Keratinocyte (primary cell): Measurements from ENCODE around the gene PFKP. TPM values are rescaled to one million over a fixed set of nuclear protein-coding genes. Genes with fewer than 3 reads are reported as not detected.

Experiments
- DNase-seq: peaks from one replicate; pipeline ENCODE4 v3.0.0-alpha.2; 2011; ENCODE audit warnings: low read depth, missing footprints, low spot score
- FAIRE-seq: peaks from 2 replicates; lab custom pipeline; 2011; peaks lifted over from hg19 to GRCh38; lab: Jason Lieb, UNC
- H2AFZ ChIP-seq: 2 replicates; pipeline ENCODE4 v1.6.0; 2012; ENCODE audit warnings: low read length, control low read depth, inconsistent platforms; ENCODE audit not compliant: control insufficient read depth
- H3K27ac ChIP-seq: 2 replicates; pipeline ENCODE4 v1.5.1; 2011; ENCODE audit warnings: low read length; ENCODE audit not compliant: control insufficient read depth, insufficient read depth
- H3K27me3 ChIP-seq: 3 replicates; pipeline ENCODE4 v1.6.0; 2011; ENCODE audit warnings: low read length; ENCODE audit not compliant: control insufficient read depth, insufficient read depth; ENCODE audit errors: extremely low read depth
- H3K36me3 ChIP-seq, 2 experiments: 2 replicates in 1 of 2; 3 replicates in 1 of 2; pipeline ENCODE4 v1.5.1; 2011; ENCODE audit warnings: low read length in 2 of 2, mild to moderate bottlenecking in 1 of 2; ENCODE audit not compliant: control insufficient read depth in 2 of 2, insufficient read depth in 2 of 2; ENCODE audit errors: extremely low read depth in 1 of 2
- H3K4me1 ChIP-seq: 3 replicates; pipeline ENCODE4 v1.5.1; 2011; ENCODE audit warnings: low read length; ENCODE audit not compliant: control insufficient read depth, insufficient read depth; ENCODE audit errors: extremely low read depth
- H3K4me2 ChIP-seq: 3 replicates; pipeline ENCODE4 v1.6.0; 2011; ENCODE audit warnings: low read depth, low read length; ENCODE audit not compliant: control insufficient read depth, insufficient read depth; ENCODE audit errors: extremely low read depth
- H3K4me3 ChIP-seq, 3 experiments: fragments of 200-600 bp in 1 of 3; sonication (generic) in 1 of 3; 2 replicates in 2 of 3; 3 replicates in 1 of 3; pipeline ENCODE4 v1.5.1; 2011 to 2016; ENCODE audit warnings: low read length in 3 of 3, mild to moderate bottlenecking in 3 of 3, control low read depth in 2 of 3, inconsistent platforms in 1 of 3, low read depth in 1 of 3, mixed read lengths in 1 of 3, mixed run types in 1 of 3, moderate library complexity in 1 of 3; ENCODE audit not compliant: control insufficient read depth in 2 of 3, insufficient read depth in 2 of 3; ENCODE audit errors: extremely low read depth in 1 of 3
- H3K79me2 ChIP-seq: 2 replicates; pipeline ENCODE4 v1.6.0; 2012; ENCODE audit warnings: low read length; ENCODE audit not compliant: control insufficient read depth, insufficient read depth
- H3K9ac ChIP-seq: 3 replicates; pipeline ENCODE4 v1.6.0; 2011; ENCODE audit warnings: low read length; ENCODE audit not compliant: control insufficient read depth, insufficient read depth; ENCODE audit errors: extremely low read depth
- H3K9me1 ChIP-seq: 3 replicates; pipeline ENCODE4 v1.6.0; 2011; ENCODE audit warnings: low read length; ENCODE audit not compliant: control insufficient read depth, insufficient read depth; ENCODE audit errors: extremely low read depth
- H3K9me3 ChIP-seq: 2 replicates; pipeline ENCODE4 v1.5.1; 2012; ENCODE audit warnings: low read depth, low read length; ENCODE audit not compliant: control insufficient read depth
- H4K20me1 ChIP-seq: 3 replicates; pipeline ENCODE4 v1.6.0; 2011; ENCODE audit warnings: low read length; ENCODE audit not compliant: control insufficient read depth, insufficient read depth; ENCODE audit errors: extremely low read depth
- CTCF ChIP-seq, 3 experiments: IDR thresholded peaks in 1 of 3; conservative IDR thresholded peaks in 1 of 3; optimal IDR thresholded peaks in 1 of 3; 2 replicates in 2 of 3; 3 replicates in 1 of 3; pipeline versions ENCODE3 to v1.5.1; 2011; ENCODE audit warnings: low read length in 3 of 3, mild to moderate bottlenecking in 3 of 3, moderate library complexity in 2 of 3, control low read depth in 1 of 3, inconsistent platforms in 1 of 3; ENCODE audit not compliant: insufficient read depth in 2 of 3; ENCODE audit errors: extremely low read depth in 1 of 3
- EZH2 ChIP-seq: IDR thresholded peaks from one replicate; pipeline ENCODE4 v1.6.1; 2012; ENCODE audit warnings: inconsistent platforms, mild to moderate bottlenecking, low read length, moderate library complexity
- dilution Hi-C: fragments of 300-500 bp; cut with MboI; formaldehyde crosslinking; loops from one replicate; pipeline ENCODE4 v1.7.0; 2020; ENCODE audit warnings: low sequenced_read_pairs; ENCODE audit not compliant: extremely low pct_ligation_motif_present
- polyA plus RNA-seq, 5 experiments: library from polyadenylated mRNA; depleted of rRNA in 3 of 5; stranded (reverse) in 3 of 5; stranded (forward) in 1 of 5; unstranded in 1 of 5; fragments of >200 nt; gene quantifications; 1 replicate in 1 of 5; 2 replicates in 3 of 5; 3 replicates in 1 of 5; pipeline versions ENCODE4 v1.2.1 to v1.2.3, GENCODE V29; 2011 to 2012; ENCODE audit warnings: missing spikeins in 2 of 5, low read depth in 1 of 5, low replicate concordance in 1 of 5

Gene PFKP
- polyA plus RNA-seq, 1 donor (not counting 4 experiments of a cell fraction or from before 2014, with no cell fraction given), result 117 TPM

DNA sequence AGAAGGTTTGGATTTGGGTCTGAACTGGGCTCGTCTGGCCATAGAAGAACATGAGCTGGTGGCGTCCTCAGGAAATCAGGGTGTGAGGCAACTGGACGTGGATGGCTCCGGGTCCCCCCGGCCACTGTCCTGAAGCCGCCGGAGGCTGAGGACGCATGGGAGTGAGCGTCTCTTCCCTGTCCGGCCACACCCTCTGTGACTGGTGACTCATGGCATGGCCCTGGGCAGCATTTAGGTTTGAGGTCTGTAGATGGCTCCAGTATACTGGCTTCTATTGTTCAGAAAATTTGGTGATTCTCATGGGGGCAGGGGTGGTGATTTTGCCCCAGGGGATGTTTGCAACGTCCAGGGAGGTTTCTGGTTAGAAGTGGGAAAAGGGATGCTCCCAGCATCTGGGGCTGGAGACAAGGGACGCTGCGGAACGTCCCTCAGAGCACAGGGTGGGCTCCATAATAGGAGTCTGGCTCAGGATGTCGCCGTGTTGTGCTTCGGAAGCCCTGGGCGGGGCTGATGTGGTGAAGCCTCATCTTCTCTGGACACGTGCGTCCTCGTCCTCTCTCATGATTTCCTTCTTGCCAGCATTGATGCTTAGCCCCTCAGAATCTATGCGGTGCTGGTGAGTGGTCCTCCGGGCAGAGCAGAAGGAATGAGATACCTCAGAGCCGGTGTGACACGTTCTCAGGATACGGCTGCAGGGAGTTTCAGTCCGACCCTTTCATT is 55.3 kb downstream of the PFKP start:
- Histone ChIP-seq H3K4me3 (no peak overlapping the region), H3K27ac (no peak overlapping the region), H3K9me1 (peaks cover 3% of the 10 kb centered on the region), H3K4me2 (no peak overlapping the region), H4K20me1 (no peaks in the 10 kb centered on the region), H3K9me3 (no peaks in the 10 kb centered on the region), H3K4me1 (peaks cover 13% of the 10 kb centered on the region), H3K27me3 (no peaks in the 10 kb centered on the region), H2AFZ (no peak overlapping the region), H3K9ac (no peak overlapping the region), H3K79me2 (peaks cover 3% of the 10 kb centered on the region), H3K36me3 (peaks cover 35 to 36% of the 10 kb centered on the region in 2 experiments)
- DNase-seq (no peak), FAIRE-seq (no peak)
- dilution Hi-C loops, result no loop called here
- no peak for TF ChIP-seq EZH2
- TF ChIP-seq CTCF (optimal IDR thresholded peaks at IDR 0.05 in 1 of 3, IDR thresholded peaks at IDR 0.05 in 1 of 3, conservative IDR thresholded peaks at IDR 0.05 in 1 of 3; ENCODE audit: extremely low read depth in 1 of 3, insufficient read depth in 2 of 3, low read length in 3 of 3), result no peak

- TF ChIP-seq CTCF (optimal IDR thresholded peaks at IDR 0.05 in 1 of 3, IDR thresholded peaks at IDR 0.05 in 1 of 3, conservative IDR thresholded peaks at IDR 0.05 in 1 of 3; ENCODE audit: extremely low read depth in 1 of 3, insufficient read depth in 2 of 3, low read length in 3 of 3) (no peak), EZH2 (no peak)
- Histone ChIP-seq H3K36me3 (peaks cover 36 to 43% of the 10 kb centered on the region in 2 experiments), H3K9ac (no peak overlapping the region), H3K9me3 (no peaks in the 10 kb centered on the region), H3K4me1 (peaks cover 13% of the 10 kb centered on the region), H3K4me2 (no peak overlapping the region), H3K79me2 (peaks cover 3% of the 10 kb centered on the region), H3K4me3 (no peak overlapping the region), H3K27ac (no peak overlapping the region), H3K27me3 (no peaks in the 10 kb centered on the region), H4K20me1 (no peaks in the 10 kb centered on the region), H3K9me1 (peaks cover 3% of the 10 kb centered on the region), H2AFZ (no peak overlapping the region)
- DNase-seq (no peak), FAIRE-seq (no peak)
- dilution Hi-C loops, result no loop called here
Measured at GRCh38 chr10:3123571-3124411, 56.4 kb downstream of the PFKP start.
